ENCODE measurements around the gene SEC63. TPM values are rescaled to one million over a fixed set of nuclear protein-coding genes. Genes with fewer than 3 reads are reported as not detected.
"Not testable (repeated sequence)": the region's sequence is repeated elsewhere in the genome, so short reads cannot be mapped to it uniquely, and the experiment has no call there.

SEC63 gene
- total and polyA plus RNA-seq, 4 donors = 20.7 to 69.4 (median 27.4) TPM

DNA sequence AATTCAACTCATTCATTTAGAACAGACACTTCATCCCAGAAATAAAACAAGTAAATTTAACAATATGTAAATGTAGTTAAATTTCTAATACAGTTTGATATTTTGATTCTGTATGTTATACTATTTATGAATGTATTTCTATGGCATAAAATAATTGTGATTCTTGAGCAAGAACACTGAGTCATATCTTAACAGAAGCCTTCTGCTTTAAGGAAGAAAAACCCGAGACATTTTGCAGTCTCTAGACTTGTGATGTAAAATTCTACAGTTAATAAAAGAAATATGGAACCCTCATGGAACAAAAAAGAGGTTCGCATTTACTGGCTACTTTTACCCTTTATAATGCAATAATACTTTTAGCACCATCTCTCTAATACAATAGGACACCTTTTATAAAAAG, 86.0 kb downstream of the SEC63 start:
- Histone ChIP-seq H3K9ac (ENCODE audit: low read depth in 1 of 2, low read length in 2 of 2) (no peak overlapping the region), H3K27ac (ENCODE audit: low read depth in 1 of 2, low read length in 2 of 2) (no peak overlapping the region), H3K4me3 (ENCODE audit: low read depth in 1 of 3, low read length in 3 of 3) (no peak overlapping the region), H3K36me3 (ENCODE audit: control insufficient read depth in 4 of 4, insufficient read depth in 3 of 4, low read depth in 1 of 4, low read length in 3 of 4) (peaks cover 2 to 46% (median 41%) of the 10 kb centered on the region in 4 donors), H3K27me3 (ENCODE audit: control insufficient read depth in 4 of 4, insufficient read depth in 4 of 4, low read length in 3 of 4) (no peaks in the 10 kb centered on the region), H3K9me3 (ENCODE audit: control insufficient read depth in 4 of 4, low read length in 3 of 4) (no peaks in the 10 kb centered on the region), H3K4me1 (ENCODE audit: control insufficient read depth in 4 of 4, insufficient read depth in 4 of 4, low read length in 3 of 4) (no peaks in the 10 kb centered on the region)
- no peak for DNase-seq (ENCODE audit: low spot score)
- TF ChIP-seq TAF1 (conservative IDR thresholded peaks at IDR 0.05) (no peak), JUND (IDR thresholded peaks at IDR 0.05) (no peak), RAD21 (IDR thresholded peaks at IDR 0.05) (no peak), HNF4A (conservative IDR thresholded peaks at IDR 0.05) (no peak), EGR1 (IDR thresholded peaks at IDR 0.05; ENCODE audit: low read depth in 2 of 2) (no peak), RXRA (IDR thresholded peaks at IDR 0.05) (no peak)
- TF ChIP-seq, protein P1, sequence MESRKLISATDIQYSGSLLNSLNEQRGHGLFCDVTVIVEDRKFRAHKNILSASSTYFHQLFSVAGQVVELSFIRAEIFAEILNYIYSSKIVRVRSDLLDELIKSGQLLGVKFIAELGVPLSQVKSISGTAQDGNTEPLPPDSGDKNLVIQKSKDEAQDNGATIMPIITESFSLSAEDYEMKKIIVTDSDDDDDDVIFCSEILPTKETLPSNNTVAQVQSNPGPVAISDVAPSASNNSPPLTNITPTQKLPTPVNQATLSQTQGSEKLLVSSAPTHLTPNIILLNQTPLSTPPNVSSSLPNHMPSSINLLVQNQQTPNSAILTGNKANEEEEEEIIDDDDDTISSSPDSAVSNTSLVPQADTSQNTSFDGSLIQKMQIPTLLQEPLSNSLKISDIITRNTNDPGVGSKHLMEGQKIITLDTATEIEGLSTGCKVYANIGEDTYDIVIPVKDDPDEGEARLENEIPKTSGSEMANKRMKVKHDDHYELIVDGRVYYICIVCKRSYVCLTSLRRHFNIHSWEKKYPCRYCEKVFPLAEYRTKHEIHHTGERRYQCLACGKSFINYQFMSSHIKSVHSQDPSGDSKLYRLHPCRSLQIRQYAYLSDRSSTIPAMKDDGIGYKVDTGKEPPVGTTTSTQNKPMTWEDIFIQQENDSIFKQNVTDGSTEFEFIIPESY (IDR thresholded peaks at IDR 0.05) = no peak
- WGBS = 90% methylated on average over 2 of the region's 2 CpGs

GRCh38 chr6:107871512-107871911, 86.5 kb downstream of the SEC63 start:
- H3K27ac ChIP-seq (ENCODE audit: low read depth in 1 of 2, low read length in 2 of 2); H3K4me3 ChIP-seq (ENCODE audit: low read depth in 1 of 3, low read length in 3 of 3); H3K4me1 ChIP-seq (ENCODE audit: control insufficient read depth in 4 of 4, insufficient read depth in 4 of 4, low read length in 3 of 4); DNase-seq (ENCODE audit: low spot score); H3K9ac ChIP-seq (ENCODE audit: low read depth in 1 of 2, low read length in 2 of 2); H3K27me3 ChIP-seq (ENCODE audit: control insufficient read depth in 4 of 4, insufficient read depth in 4 of 4, low read length in 3 of 4); H3K9me3 ChIP-seq (ENCODE audit: control insufficient read depth in 4 of 4, low read length in 3 of 4): not testable (repeated sequence)
- WGBS = 100% methylated on average over 1 of the region's 1 CpG
- H3K36me3 ChIP-seq (ENCODE audit: control insufficient read depth in 4 of 4, insufficient read depth in 3 of 4, low read depth in 1 of 4, low read length in 3 of 4) = peaks cover 2 to 43% (median 39%) of the 10 kb centered on the region in 4 donors

DNA sequence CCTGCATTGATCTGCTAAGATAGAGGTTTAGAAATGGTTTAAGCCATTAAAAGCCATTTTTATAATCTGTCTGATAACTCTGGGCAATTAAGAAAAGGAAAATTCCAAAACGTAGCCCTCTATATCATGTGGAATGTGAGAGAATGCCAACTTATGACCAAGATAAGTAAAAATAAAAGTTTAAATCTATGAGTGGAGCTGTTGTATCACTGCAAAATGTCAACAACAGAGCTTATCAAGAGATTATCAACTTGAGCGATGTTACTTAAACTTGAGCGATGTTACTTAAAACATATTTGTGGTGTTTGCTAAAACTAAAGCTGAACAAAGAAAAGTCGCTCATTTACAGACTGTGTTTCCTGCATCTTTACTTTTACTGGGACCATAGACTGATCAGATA, 87.0 kb downstream of the SEC63 start:
- Histone ChIP-seq H3K27me3 (ENCODE audit: control insufficient read depth in 4 of 4, insufficient read depth in 4 of 4, low read length in 3 of 4) (no peaks in the 10 kb centered on the region), H3K9ac (ENCODE audit: low read depth in 1 of 2, low read length in 2 of 2) (no peak overlapping the region), H3K27ac (ENCODE audit: low read depth in 1 of 2, low read length in 2 of 2) (no peak overlapping the region), H3K4me1 (ENCODE audit: control insufficient read depth in 4 of 4, insufficient read depth in 4 of 4, low read length in 3 of 4) (peaks cover 0 to 2% (median 0%) of the 10 kb centered on the region in 4 donors), H3K9me3 (ENCODE audit: control insufficient read depth in 4 of 4, low read length in 3 of 4) (no peaks in the 10 kb centered on the region), H3K4me3 (ENCODE audit: low read depth in 1 of 3, low read length in 3 of 3) (no peak overlapping the region), H3K36me3 (ENCODE audit: control insufficient read depth in 4 of 4, insufficient read depth in 3 of 4, low read depth in 1 of 4, low read length in 3 of 4) (peaks cover 2 to 38% (median 34%) of the 10 kb centered on the region in 4 donors)
- WGBS = 94% methylated on average over 4 of the region's 4 CpGs
- TF ChIP-seq CTCF (IDR thresholded peaks at IDR 0.05; ENCODE audit: low read depth, low read length, missing input control) = no peak
- no peak for TF ChIP-seq GABPA (IDR thresholded peaks at IDR 0.05 in 1 of 2, conservative IDR thresholded peaks at IDR 0.05 in 1 of 2)
- no peak for TF ChIP-seq MAX (IDR thresholded peaks at IDR 0.05)
- TF ChIP-seq HNF4A (conservative IDR thresholded peaks at IDR 0.05) = no peak
- TF ChIP-seq YY1 (IDR thresholded peaks at IDR 0.05) = no peak
- no peak for TF ChIP-seq JUND (IDR thresholded peaks at IDR 0.05)
- TF ChIP-seq, protein P2, sequence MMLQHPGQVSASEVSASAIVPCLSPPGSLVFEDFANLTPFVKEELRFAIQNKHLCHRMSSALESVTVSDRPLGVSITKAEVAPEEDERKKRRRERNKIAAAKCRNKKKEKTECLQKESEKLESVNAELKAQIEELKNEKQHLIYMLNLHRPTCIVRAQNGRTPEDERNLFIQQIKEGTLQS (IDR thresholded peaks at IDR 0.05) = no peak
- no peak for TF ChIP-seq TAF1 (conservative IDR thresholded peaks at IDR 0.05)
- no peak for TF ChIP-seq SP1 (IDR thresholded peaks at IDR 0.05)
- TF ChIP-seq FOXA1 (IDR thresholded peaks at IDR 0.05) = no peak
- no peak for TF ChIP-seq EGR1 (IDR thresholded peaks at IDR 0.05; ENCODE audit: low read depth in 2 of 2)
- TF ChIP-seq, protein P1 (IDR thresholded peaks at IDR 0.05) = no peak
- no peak for TF ChIP-seq FOXA2 (IDR thresholded peaks at IDR 0.05)
- TF ChIP-seq HNF4G (IDR thresholded peaks at IDR 0.05) = no peak
- no peak for TF ChIP-seq RXRA (IDR thresholded peaks at IDR 0.05)
- TF ChIP-seq RAD21 (IDR thresholded peaks at IDR 0.05) = no peak
- no peak for TF ChIP-seq NR2F2 (IDR thresholded peaks at IDR 0.05)
- no peak for DNase-seq (ENCODE audit: low spot score)

All from liver (tissue), 9 donors.